GM21529 (cell line): Measurements from ENCODE around the gene BYSL.
"Not testable (repeated sequence)": the region's sequence is repeated elsewhere in the genome, so short reads cannot be mapped to it uniquely, and the experiment has no call there.

ENCODE experiments used
- ATAC-seq: cut with Tn5 transposase; IDR thresholded peaks from one replicate; pipeline ENCODE4 v1.9.1; 2021; ENCODE audit not compliant: unreplicated experiment

The BYSL gene

DNA sequence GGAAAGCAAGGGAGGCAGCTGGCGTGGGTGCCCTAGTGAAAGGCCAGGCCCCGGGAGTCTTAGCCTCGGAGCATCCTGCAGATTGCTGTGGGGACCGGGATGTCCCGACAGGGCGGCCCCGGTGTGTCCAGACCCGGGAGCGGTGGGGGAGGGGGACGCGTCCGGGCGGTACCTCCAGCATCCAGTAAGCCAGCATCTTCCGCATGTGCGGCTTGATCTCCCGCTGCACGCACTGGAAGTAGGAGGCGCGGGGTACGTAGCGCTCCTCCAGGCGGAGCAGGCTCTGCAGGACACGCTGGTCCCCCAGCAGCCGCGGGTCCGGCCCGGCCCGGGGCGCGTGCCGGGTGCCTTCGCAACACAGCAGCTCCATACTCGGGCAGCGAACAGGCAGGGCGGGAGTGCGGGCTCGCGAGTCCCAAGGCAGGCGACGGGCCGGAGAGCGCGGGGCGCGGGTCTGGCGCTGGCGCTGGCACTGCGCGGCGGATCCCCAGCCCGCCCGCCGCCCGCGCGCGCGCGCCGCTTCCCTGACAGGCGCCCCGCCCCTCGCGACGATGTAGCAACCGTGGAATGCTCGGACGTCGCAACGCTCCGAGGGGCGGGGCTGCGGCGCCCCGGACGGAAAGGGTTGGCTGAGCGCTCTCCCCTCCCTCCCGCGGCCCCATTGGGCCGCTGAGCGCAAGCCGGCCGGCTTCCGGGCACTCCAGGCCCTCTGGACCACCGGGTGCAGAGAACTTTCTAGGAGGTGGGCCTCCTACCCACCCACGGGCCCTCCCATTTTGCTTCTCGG, 20.2 kb downstream of the BYSL start, which contains the start of gene CCND3:
Gene CCND3, minus strand, starts transcription at position 529 of the 787 bp plus-strand sequence. Its CDS starts 159 bp downstream, at position 370.
- ATAC-seq = peak; percentile 88

- peak; percentile 4 for ATAC-seq
Observed at GRCh38 chr6:41942067-41942851, 21.0 kb downstream of the BYSL start.

DNA sequence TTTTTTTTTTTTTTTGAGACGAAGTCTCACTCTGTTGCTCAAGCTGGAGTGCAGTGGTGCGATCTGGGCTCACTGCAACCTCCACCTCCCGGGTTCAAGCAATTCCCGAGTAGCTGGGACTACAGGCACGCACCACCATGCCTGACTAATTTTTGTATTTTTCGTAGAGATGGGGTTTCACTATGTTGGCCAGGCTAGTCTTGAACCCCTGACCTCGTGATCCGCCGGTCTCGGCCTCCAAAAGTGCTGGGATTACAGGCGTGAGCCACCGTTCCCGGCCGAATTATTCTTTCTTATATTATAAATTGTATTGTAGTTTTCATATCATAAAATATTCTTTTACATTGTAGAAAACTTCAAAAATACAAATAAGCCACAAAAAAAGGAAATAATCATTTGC, 21.6 kb downstream of the BYSL start:
- not testable (repeated sequence) for ATAC-seq

DNA sequence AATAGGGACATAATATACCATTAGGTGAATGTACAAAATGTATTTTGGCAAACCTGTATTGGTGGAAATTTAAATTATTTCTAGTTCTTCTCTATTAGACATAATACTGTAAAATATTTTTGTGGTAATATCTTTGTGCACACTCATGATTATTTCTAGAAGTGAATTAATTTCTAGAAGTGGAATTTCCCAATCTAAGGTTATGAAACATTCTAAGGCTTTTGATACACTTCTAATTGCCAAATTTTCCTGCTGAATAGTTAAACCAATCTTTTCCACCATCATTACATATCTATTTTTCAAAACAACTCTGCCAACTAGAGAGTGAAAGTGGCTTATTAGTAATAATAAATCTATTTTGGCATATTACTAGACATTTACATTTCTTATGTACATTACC, 22.2 kb downstream of the BYSL start:
- ATAC-seq = no peak

- ATAC-seq = no peak
Observed at GRCh38 chr6:41947581-41948220, 26.4 kb downstream of the BYSL start.

- no peak for ATAC-seq
Observed at GRCh38 chr6:41954668-41955067, 33.4 kb downstream of the BYSL start.

- ATAC-seq = no peak
Observed at GRCh38 chr6:41955412-41955811, 34.1 kb downstream of the BYSL start.

DNA sequence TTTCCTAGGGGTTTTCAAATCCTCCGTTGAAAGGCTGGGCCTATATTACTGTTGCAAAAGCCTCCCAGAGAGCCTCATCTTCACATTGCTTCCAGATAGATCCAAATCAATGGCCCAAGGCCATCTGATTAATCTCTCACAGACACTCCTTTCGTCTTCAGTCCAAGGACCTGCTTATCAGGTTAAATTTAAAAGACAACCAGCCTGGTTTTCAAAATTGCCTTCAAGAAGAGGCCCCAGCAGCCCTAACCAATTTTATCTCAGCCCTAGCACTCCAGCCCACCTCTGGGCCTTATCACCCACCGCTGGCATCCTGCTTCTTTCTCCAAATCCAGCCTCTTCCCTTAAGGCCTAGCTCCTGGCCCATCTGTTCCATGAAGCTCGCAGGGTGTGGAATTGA, 35.8 kb downstream of the BYSL start:
- ATAC-seq = no peak

DNA sequence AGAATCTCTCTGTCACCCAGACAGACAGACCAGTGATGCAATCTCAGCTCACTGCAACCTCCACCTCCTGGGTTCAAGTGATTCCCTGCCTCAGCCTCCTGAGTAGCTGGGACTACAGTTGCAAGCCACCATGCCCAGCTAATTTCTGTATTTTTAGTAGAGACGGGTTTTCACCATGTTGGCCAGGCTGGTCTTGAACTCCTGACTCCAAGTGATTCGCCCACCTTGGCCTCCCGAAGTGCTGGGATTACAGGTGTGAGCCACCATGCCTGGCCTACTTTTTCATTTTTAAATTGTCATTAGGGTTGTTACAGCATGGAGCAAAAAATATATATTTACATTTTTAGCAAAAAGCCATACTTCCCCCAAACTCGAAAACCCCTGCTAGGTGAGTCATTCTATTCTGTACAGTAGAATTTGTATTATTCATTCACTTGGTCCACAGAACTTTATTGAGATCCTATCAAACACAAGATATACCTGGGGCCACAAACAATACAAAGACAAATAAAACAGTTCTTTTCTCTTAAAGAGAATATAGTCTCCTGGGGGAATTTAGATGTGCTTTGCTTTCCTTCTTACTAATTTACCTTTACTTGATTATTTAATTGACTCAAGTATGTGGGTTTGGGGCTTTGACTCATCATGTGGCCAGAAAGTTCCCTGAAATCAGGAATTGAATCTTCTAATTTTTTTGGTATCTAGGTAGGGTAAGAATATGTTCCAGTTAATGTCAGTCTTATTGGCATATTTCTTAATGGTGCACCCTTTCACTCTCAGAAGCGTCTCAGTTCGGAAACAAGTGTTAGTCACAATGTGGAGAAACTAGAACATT, 36.9 kb downstream of the BYSL start:
- no peak for ATAC-seq

DNA sequence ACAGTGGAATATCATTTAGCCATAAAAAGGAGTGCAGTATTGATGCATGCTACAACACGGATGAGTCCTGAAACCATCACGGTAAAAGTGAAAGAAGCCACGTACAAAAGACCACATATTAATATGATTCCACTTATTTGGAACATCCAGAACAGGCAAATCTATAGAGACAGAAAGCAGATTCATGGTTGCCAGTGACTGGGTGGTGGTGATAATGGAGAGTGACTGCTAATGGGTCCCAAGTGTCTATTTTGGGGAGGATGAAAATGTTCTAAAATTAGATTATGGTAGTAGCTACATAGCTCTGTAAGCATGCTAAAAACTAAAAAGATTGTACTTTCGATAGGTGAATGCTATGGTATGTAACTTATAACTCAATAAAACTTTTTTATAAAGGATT, 38.7 kb downstream of the BYSL start:
- ATAC-seq = no peak

DNA sequence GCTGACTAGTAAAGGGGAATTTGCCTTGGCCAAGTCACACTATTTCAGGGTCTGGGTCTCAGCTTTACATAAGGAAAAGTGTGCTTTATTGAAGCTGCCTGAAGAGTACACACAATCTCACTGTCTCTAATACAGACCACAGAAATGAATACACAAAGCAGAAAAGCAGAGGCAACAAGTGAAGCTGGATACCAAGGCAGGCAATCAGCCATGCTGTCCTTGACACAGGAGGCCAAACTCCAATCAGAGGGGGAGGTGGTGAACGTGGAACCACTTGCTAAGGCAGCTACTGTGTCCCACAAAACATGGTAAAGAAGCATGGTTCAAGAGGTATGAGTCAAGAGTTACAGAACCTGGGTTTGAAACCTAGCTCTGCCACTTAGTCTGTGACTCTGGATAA, 42.1 kb downstream of the BYSL start:
- ATAC-seq = no peak

DNA sequence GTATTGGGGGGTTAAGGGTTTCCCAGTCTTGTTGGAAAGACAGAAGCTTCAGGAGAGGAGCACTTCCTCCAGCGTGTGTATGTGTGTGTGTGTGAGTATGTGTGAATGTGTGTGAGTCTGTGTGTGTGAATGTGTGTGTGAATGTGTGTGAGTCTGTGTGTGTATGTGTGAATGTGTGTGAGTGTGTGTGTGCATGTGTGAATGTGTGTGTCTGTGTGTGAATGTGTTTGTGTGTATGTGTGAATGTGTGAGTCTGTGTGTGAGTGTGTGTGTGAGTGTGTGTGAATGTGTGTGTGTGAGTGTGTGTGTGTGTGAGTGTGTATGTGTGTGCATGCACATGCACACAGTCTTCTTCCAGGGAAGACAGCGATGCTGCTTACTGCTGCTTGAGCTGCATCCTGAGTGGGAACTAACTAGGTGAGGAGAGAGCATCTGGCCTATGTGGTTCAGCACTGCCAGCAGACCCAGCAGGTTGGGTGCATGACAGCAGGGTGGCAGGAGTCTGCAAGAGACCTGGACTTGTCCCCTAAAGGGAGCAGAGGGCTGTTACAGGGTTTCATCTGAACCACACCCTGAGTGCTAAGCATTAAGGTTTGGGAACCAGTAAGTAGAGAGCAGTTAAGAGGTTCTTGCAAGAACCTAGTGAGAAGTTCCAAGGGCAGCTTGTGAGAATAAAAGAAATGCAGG, 43.0 kb downstream of the BYSL start:
- ATAC-seq = no peak

GRCh38 chr6:41965429-41966213, 44.3 kb downstream of the BYSL start:
- ATAC-seq = no peak

DNA sequence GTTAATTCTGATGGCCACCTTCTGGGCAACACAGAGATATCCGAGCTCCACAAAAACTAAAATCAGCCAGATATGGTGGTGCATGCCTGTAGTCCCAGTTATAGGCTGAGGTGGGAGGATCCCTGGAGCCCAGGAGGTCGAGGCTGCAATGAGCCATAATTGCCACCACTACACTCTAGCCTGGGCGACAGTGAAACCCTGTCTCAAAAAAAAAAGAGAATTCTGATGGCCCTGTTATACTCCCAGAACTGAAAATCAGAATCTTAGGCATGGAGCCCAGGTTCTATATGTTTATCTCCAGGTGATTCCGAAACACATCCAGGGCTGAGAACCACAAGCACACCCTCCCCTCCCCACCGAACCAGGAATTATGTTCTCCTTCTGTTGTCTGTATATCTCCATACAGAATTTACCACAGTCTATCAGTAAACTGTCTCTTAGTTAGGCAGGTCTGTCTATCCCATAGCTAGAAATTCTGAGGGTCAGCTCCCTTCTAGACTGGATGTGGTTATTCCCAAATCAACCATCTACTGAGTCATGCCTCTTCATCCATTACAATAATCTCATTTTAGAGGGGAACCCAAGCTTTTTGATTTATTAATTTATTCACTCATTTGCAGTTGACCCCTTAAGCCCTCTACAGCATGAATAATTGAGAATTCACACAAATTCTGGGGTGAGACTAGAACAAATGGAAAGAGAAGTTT, 45.1 kb downstream of the BYSL start:
- ATAC-seq = no peak

GRCh38 chr6:41966961-41967311, 45.6 kb downstream of the BYSL start:
- ATAC-seq = no peak

- ATAC-seq = no peak
Observed at GRCh38 chr6:41967312-41968287, 46.3 kb downstream of the BYSL start.

GRCh38 chr6:41970436-41970846, 49.1 kb downstream of the BYSL start:
- ATAC-seq = no peak

- no peak for ATAC-seq
Observed at GRCh38 chr6:41972826-41973225, 51.5 kb downstream of the BYSL start.
